Caco-2 (cell line): ENCODE measurements around the gene TSACC. TPM values are rescaled to one million over a fixed set of nuclear protein-coding genes. Genes with fewer than 3 reads are reported as not detected.

Source experiments
- BruUV-seq: library from RNA; stranded (reverse); fragments of 400-500 nt; replicated peaks from 2 replicates; lab custom pipeline; 2021; lab: Mats Ljungman, UMichigan
- CTCF ChIA-PET: fragments of 300-600 bp; sonication (Branson Sonifier 250); formaldehyde crosslinking; loops from one replicate; lab custom pipeline; 2022; ENCODE audit warnings: antibody characterized with exemption; lab: Charles Lee
- POLR2A ChIA-PET: fragments of 300-600 bp; sonication (Branson Sonifier 250); formaldehyde crosslinking; loops from one replicate; lab custom pipeline; 2022; ENCODE audit warnings: antibody characterized with exemption; lab: Charles Lee
- DNase-seq, 2 experiments: peaks; one replicate each; pipeline versions ENCODE4 v3.0.0 to v3.0.0-alpha.2; 2020 to 2022
- H3K27me3 ChIP-seq: replicated peaks from 2 replicates; pipeline ENCODE4 v1.6.0; 2011; ENCODE audit warnings: low read length; ENCODE audit not compliant: control insufficient read depth, insufficient read depth
- H3K36me3 ChIP-seq: 2 replicates; pipeline ENCODE4 v1.5.1; 2011; ENCODE audit warnings: low read length; ENCODE audit not compliant: control insufficient read depth, insufficient read depth
- H3K4me1 ChIP-seq: fragments of 250-450 bp; sonication (Bioruptor Pico); 2 replicates; pipeline ENCODE4 v1.5.1; 2020; ENCODE audit warnings: mild to moderate bottlenecking
- H3K4me3 ChIP-seq: 2 replicates; pipeline ENCODE4 v1.5.1; 2011; ENCODE audit warnings: low read depth, mild to moderate bottlenecking, control low read depth, low read length
- H3K9me3 ChIP-seq: fragments of 250-450 bp; sonication (Bioruptor Pico); 2 replicates; pipeline ENCODE4 v1.5.1; 2020; ENCODE audit warnings: mild to moderate bottlenecking, moderate library complexity
- H3K27ac Mint-ChIP-seq: one replicate; pipeline ENCODE4 v1.8.0; 2022; ENCODE audit warnings: mixed read lengths; ENCODE audit not compliant: unreplicated experiment
- H3K27me3 Mint-ChIP-seq: one replicate; pipeline ENCODE4 v1.8.0; 2022; ENCODE audit warnings: mixed read lengths; ENCODE audit not compliant: insufficient read depth, unreplicated experiment
- H3K36me3 Mint-ChIP-seq: one replicate; pipeline ENCODE4 v1.8.0; 2022; ENCODE audit warnings: mild to moderate bottlenecking, mixed read lengths; ENCODE audit not compliant: insufficient read depth, unreplicated experiment
- H3K4me1 Mint-ChIP-seq: one replicate; pipeline ENCODE4 v1.8.0; 2022; ENCODE audit warnings: low read depth, mixed read lengths; ENCODE audit not compliant: unreplicated experiment
- H3K4me3 Mint-ChIP-seq: one replicate; pipeline ENCODE4 v1.8.0; 2022; ENCODE audit warnings: mild to moderate bottlenecking, moderate library complexity, mixed read lengths; ENCODE audit not compliant: unreplicated experiment
- H3K9me3 Mint-ChIP-seq: one replicate; pipeline ENCODE4 v1.8.0; 2022; ENCODE audit warnings: mixed read lengths; ENCODE audit not compliant: unreplicated experiment
- intact Hi-C: fragments of 100-400 bp; cut with micrococcal nuclease; formaldehyde crosslinking; loops from one replicate; pipeline ENCODE4 v1.10.0; 2022; ENCODE audit not compliant: unreplicated experiment
- total RNA-seq: library from RNA; stranded (reverse); gene quantifications from 2 replicates; pipeline ENCODE4 v1.2.3, GENCODE V29; 2022
- TF ChIP-seq, protein P1 (sequence below), 2 experiments: fragments of 200-600 bp in 1 of 2; IDR thresholded peaks; 1 replicate in 1 of 2; 2 replicates in 1 of 2; pipeline versions ENCODE4 v1.5.1 to v1.8.0; 2011 to 2022; ENCODE audit warnings: antibody characterized with exemption in 1 of 2, control low read depth in 1 of 2, inconsistent platforms in 1 of 2, low read depth in 1 of 2, low read length in 1 of 2, mild to moderate bottlenecking in 1 of 2, moderate library complexity in 1 of 2; ENCODE audit not compliant: insufficient read depth in 1 of 2, severe bottlenecking in 1 of 2, unreplicated experiment in 1 of 2

The TSACC gene
- total RNA-seq, 1 experiment from 2014 or later, result 3.9 TPM

DNA sequence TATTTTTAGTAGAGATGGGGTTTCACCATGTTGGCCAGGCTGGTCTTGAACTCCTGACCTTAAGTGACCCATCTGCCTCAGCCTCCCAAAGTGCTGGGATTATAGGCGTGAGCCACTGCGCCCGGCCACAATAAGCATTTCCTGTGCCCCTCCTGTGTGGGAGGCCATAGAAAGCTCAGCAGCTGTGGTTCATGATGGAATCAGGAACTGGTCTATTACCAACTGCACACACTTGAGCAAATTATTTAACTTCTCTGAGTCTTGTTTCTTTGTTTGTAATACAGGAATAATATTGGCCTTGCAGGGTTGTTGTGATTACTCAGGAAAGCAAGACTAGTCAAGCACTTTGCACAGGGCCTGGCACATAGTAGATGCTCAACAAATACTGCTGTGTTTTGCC lies 45.7 kb downstream of the TSACC start:
- Mint-ChIP-seq H3K9me3 (no peaks in the 10 kb centered on the region), H3K27ac (no peak overlapping the region), H3K36me3 (no peaks in the 10 kb centered on the region), H3K4me3 (no peak overlapping the region), H3K4me1 (no peaks in the 10 kb centered on the region), H3K27me3 (no peaks in the 10 kb centered on the region)
- no peak overlapping the region for H3K4me3 ChIP-seq
- intact Hi-C loops, result loop anchor here (2.0 to 10.0 kb wide), 2 partner anchors 37 to 221 kb away; partner anchors contain the start of gene GPATCH4
- no TSS peak for BruUV-seq
- POLR2A ChIA-PET, result interaction anchor here (0.7 kb wide), 1 partner anchor 21 kb away, joined by 3 read pairs; no protein-coding TSS in a partner anchor
- no peaks in the 10 kb centered on the region for H3K36me3 ChIP-seq
- no peaks in the 10 kb centered on the region for H3K9me3 ChIP-seq
- TF ChIP-seq, protein P1, sequence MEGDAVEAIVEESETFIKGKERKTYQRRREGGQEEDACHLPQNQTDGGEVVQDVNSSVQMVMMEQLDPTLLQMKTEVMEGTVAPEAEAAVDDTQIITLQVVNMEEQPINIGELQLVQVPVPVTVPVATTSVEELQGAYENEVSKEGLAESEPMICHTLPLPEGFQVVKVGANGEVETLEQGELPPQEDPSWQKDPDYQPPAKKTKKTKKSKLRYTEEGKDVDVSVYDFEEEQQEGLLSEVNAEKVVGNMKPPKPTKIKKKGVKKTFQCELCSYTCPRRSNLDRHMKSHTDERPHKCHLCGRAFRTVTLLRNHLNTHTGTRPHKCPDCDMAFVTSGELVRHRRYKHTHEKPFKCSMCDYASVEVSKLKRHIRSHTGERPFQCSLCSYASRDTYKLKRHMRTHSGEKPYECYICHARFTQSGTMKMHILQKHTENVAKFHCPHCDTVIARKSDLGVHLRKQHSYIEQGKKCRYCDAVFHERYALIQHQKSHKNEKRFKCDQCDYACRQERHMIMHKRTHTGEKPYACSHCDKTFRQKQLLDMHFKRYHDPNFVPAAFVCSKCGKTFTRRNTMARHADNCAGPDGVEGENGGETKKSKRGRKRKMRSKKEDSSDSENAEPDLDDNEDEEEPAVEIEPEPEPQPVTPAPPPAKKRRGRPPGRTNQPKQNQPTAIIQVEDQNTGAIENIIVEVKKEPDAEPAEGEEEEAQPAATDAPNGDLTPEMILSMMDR (IDR thresholded peaks at IDR 0.05; ENCODE audit: insufficient read depth in 1 of 2, low read depth in 1 of 2, low read length in 1 of 2, severe bottlenecking in 1 of 2, unreplicated experiment in 1 of 2), result no peak
- no peak for DNase-seq
- CTCF ChIA-PET, result interaction anchor here (1.0 to 5.5 kb wide), 3 partner anchors 18 to 74 kb away, joined by 3 to 163 read pairs (median 5); no protein-coding TSS in a partner anchor
- H3K27me3 ChIP-seq, result no peaks in the 10 kb centered on the region
- H3K4me1 ChIP-seq, result peaks cover 12% of the 10 kb centered on the region

DNA sequence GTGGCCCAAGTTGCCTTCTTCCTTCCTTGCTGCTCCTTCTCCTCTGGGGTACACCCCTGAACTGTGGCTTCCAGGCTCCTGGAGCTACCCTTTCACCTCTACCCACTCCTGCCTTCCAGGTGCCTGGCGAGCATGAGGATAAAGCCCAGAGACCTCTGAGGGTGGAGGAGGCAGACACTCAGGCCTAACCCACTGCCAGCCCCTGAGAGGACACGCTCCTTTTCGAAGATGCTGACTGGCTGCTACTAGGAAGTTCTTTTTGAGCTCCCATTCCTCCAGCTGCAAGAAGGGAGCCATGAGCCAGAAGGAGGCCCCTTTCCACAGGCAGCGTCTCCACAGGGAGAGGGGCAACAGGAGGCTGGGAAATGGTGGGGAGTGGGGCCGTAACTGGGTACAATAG lies 46.3 kb downstream of the TSACC start:
- Histone ChIP-seq H3K9me3 (no peaks in the 10 kb centered on the region), H3K4me3 (no peak overlapping the region), H3K4me1 (peaks cover 5% of the 10 kb centered on the region), H3K36me3 (no peaks in the 10 kb centered on the region), H3K27me3 (no peaks in the 10 kb centered on the region)
- no TSS peak for BruUV-seq
- no peak for DNase-seq
- intact Hi-C loops, result loop anchor here (1.0 to 10.0 kb wide), 3 partner anchors 36 to 220 kb away; partner anchors contain the start of gene GPATCH4
- Mint-ChIP-seq H3K27me3 (no peaks in the 10 kb centered on the region), H3K36me3 (no peaks in the 10 kb centered on the region), H3K4me3 (no peak overlapping the region), H3K4me1 (no peaks in the 10 kb centered on the region), H3K27ac (no peak overlapping the region), H3K9me3 (no peaks in the 10 kb centered on the region)
- POLR2A ChIA-PET, result interaction anchor here (0.7 kb wide), 1 partner anchor 20 kb away, joined by 3 read pairs; no protein-coding TSS in a partner anchor
- TF ChIP-seq, protein P1 (IDR thresholded peaks at IDR 0.05; ENCODE audit: insufficient read depth in 1 of 2, low read depth in 1 of 2, low read length in 1 of 2, severe bottlenecking in 1 of 2, unreplicated experiment in 1 of 2), result no peak
- CTCF ChIA-PET, result interaction anchor here (1.2 to 5.5 kb wide), 7 partner anchors 11 to 73 kb away, joined by 3 to 163 read pairs (median 16); no protein-coding TSS in a partner anchor

- CTCF ChIA-PET, result interaction anchor here (0.6 to 5.5 kb wide), 45 partner anchors 8 to 504 kb away, joined by 3 to 163 read pairs (median 5); partner anchors contain the start of genes GPATCH4 and SMG5
- DNase-seq, result peak; percentile 55 to 64
- H3K27me3 Mint-ChIP-seq, result no peaks in the 10 kb centered on the region
Observed at GRCh38 chr1:156385534-156386031, 47.3 kb downstream of the TSACC start.

More at GRCh38 chr1:156385534-156386031, 47.3 kb downstream of the TSACC start:
- intact Hi-C loops, result loop anchor here (1.0 to 10.0 kb wide), 3 partner anchors 35 to 219 kb away; partner anchors contain the start of gene GPATCH4
- POLR2A ChIA-PET, result interaction anchor here (0.6 to 1.2 kb wide), 4 partner anchors 36 to 118 kb away, joined by 3 to 6 read pairs (median 4); no protein-coding TSS in a partner anchor
- Histone ChIP-seq H3K27me3 (no peaks in the 10 kb centered on the region), H3K36me3 (no peaks in the 10 kb centered on the region), H3K9me3 (no peaks in the 10 kb centered on the region), H3K4me3 (no peak overlapping the region), H3K4me1 (no peaks in the 10 kb centered on the region)
- no peak overlapping the region for H3K27ac Mint-ChIP-seq
- H3K4me1 Mint-ChIP-seq, result no peaks in the 10 kb centered on the region
- H3K4me3 Mint-ChIP-seq, result no peak overlapping the region
- no peaks in the 10 kb centered on the region for H3K36me3 Mint-ChIP-seq
- no TSS peak for BruUV-seq
- H3K9me3 Mint-ChIP-seq, result no peaks in the 10 kb centered on the region
- TF ChIP-seq, protein P1 (IDR thresholded peaks at IDR 0.05; ENCODE audit: insufficient read depth in 1 of 2, low read depth in 1 of 2, low read length in 1 of 2, severe bottlenecking in 1 of 2, unreplicated experiment in 1 of 2), result peak; percentile 93 to 96
